Measurements from ENCODE around the gene DGKH. TPM values are rescaled to one million over a fixed set of nuclear protein-coding genes. Genes with fewer than 3 reads are reported as not detected.

Gene DGKH
- total and polyA plus RNA-seq, 11 donors = 1.8 to 13.1 (median 7.4) TPM

- Histone ChIP-seq H3K27ac (no peak overlapping the region), H3K27me3 (no peaks in the 10 kb centered on the region), H3K36me3 (no peaks in the 10 kb centered on the region), H3K9me3 (no peaks in the 10 kb centered on the region), H3K4me1 (peaks cover 0 to 6% (median 0%) of the 10 kb centered on the region in 12 donors), H3K4me3 (no peak overlapping the region)
- DNase-seq = no peak
- intact Hi-C loops (cut with DNase I) = no loop called here
- ATAC-seq = no peak
- TF ChIP-seq POLR2A (IDR thresholded peaks at IDR 0.05) = no peak
- no peak for TF ChIP-seq CTCF (IDR thresholded peaks at IDR 0.05)
Observed at GRCh38 chr13:42239644-42240043, 191.2 kb downstream of the DGKH start.

GRCh38 chr13:42246541-42246940 is 198.1 kb downstream of the DGKH start:
- H3K27ac ChIP-seq = no peak overlapping the region
- DNase-seq (no peak), ATAC-seq (no peak)
- 90 to 95% (median 94%) methylated on average over 8 of the region's 8 CpGs for WGBS, 4 donors
- no peak overlapping the region for H3K4me3 ChIP-seq
- H3K36me3 ChIP-seq = no peaks in the 10 kb centered on the region
- no peaks in the 10 kb centered on the region for H3K9me3 ChIP-seq
- TF ChIP-seq CTCF (IDR thresholded peaks at IDR 0.05) (no peak), POLR2A (IDR thresholded peaks at IDR 0.05) (no peak)
- intact Hi-C loops (cut with DNase I) = no loop called here
- H3K27me3 ChIP-seq = no peaks in the 10 kb centered on the region
- H3K4me1 ChIP-seq = no peaks in the 10 kb centered on the region

GRCh38 chr13:42247883-42248282 is 199.4 kb downstream of the DGKH start:
- TF ChIP-seq POLR2A (IDR thresholded peaks at IDR 0.05) (no peak), CTCF (IDR thresholded peaks at IDR 0.05) (no peak)
- Histone ChIP-seq H3K4me3 (no peak overlapping the region), H3K27ac (no peak overlapping the region), H3K4me1 (no peaks in the 10 kb centered on the region), H3K36me3 (no peaks in the 10 kb centered on the region), H3K27me3 (no peaks in the 10 kb centered on the region), H3K9me3 (no peaks in the 10 kb centered on the region)
- no peak for DNase-seq
- WGBS, 4 donors = 73 to 99% (median 95%) methylated on average over 2 of the region's 2 CpGs
- intact Hi-C loops (cut with DNase I) = no loop called here
- no peak for ATAC-seq

GRCh38 chr13:42255886-42256285 is 207.4 kb downstream of the DGKH start:
- WGBS, 4 donors = 53 to 66% (median 54%) methylated on average over 5 of the region's 5 CpGs
- Histone ChIP-seq H3K36me3 (no peaks in the 10 kb centered on the region), H3K4me3 (no peak overlapping the region), H3K27me3 (no peaks in the 10 kb centered on the region), H3K4me1 (peaks cover 0 to 5% (median 0%) of the 10 kb centered on the region in 12 donors), H3K9me3 (no peaks in the 10 kb centered on the region), H3K27ac (no peak overlapping the region)
- intact Hi-C loops (cut with DNase I) = no loop called here
- ATAC-seq = no peak
- TF ChIP-seq CTCF (IDR thresholded peaks at IDR 0.05) (no peak), POLR2A (IDR thresholded peaks at IDR 0.05) (no peak)
- DNase-seq = no peak
